SHP77 (cell line): ENCODE results near the gene ETS1.

Experiments used
- DNase-seq, 2 experiments: peaks; one replicate each; lab custom pipeline; 2025; lab: John Stamatoyannopoulos, UW

The ETS1 gene

DNA sequence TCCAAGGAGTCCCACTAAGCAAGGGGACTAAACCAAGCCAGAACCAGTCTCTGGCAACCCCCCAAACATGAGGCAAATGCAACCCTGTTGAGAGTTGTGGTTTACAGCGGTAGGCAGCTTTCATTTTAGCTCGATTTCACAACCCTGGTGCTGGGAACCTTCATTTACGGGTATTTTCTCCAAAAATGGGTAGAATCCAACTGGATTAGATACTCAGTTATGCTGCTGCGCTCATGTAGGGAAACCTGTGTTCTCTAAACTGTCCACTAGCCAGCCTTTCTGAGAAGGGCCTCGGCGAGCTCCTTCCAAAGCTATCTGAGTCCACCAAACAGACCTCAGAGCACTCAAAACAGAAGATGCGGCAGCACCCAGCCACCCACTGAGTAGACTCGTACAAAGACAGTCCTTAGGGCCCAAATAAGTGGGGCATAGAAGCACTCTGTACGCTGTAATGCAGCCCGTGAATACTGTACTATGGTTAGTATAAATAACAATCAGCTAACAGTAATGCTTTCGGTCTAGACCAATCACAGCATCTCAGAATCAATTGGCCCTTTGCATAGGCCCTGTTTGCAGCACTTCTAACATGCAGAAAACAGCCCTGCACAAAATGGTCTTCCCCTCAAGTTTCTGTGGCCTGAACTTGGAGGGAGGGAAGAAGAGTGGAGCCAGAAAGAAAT lies 104.7 kb downstream of the ETS1 start:
- DNase-seq, result no peak

DNA sequence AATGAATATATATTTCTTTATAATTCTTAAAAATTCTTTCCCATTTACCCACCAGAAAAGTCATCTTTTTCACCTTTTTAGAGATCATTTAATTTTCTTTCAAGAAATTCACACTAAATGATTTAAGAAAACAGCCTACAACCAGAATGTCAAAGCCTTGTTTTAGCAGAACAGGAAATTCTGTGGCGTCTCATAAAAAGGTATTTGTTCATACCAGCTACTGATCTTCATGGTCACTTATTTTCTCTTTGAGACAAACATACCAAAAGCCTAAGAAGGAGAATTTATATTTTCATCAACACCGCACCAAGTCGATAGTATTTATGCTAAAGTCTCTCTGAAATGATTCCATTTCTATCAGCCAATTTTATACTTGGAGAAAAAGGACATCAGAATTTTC lies 105.3 kb downstream of the ETS1 start:
- DNase-seq, result no peak

DNA sequence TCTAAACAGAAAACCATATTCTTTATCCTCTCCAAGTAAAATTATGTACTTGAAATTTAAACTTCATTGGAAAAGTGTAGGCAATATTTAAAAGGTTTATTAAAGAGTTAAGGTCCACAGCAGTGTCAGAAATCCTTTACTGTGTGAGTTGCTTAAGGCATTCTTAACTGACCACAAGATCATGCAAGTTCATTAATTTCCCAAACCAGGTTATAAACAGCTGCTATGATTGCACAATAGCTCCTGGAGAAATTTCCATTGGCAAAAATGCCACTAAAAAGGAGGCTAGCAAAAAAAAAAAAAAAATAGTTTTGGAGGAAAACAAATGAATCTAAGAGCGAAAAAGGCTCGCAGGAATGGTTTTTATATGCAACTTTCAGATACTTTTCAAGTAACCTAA lies 106.2 kb downstream of the ETS1 start:
- DNase-seq, result no peak

DNA sequence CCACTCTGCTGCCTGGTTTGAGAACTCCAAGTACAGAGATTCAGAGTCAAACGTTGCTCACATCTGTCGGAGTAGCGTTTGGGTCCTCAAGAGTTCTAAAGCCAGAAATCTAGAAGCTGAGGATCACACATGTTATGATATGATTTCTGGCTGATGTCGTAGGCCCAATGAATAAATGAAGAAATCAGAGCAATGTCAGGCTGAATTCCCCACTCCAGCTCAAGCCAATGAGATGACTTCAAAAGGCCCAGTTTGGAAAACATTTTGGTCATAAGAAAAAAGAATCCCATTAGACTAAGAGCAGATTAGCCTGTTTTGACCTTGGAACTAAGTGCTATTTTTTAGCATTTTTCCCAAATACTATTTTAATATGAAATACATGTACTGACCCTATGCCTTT lies 106.7 kb downstream of the ETS1 start:
- no peak for DNase-seq

DNA sequence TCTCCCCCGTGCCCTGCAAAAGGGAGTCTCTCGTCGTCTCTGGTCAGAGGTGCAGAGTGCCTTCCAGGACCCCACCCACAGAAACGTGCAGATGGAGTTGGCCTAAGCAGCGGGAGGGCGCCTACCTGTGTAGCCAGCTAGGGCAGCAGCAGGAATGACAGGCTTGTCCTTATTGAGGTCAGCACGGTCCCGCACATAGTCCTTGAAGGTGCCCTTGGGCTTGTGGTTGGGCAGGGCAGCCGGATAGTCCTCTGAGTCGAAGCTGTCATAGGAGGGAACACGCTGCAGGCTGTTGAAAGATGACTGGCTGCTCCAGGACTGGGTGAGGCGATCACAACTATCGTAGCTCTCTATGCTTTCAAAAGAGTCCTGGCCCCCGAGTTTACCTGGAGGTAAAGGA lies 107.3 kb downstream of the ETS1 start:
- no peak for DNase-seq

DNA sequence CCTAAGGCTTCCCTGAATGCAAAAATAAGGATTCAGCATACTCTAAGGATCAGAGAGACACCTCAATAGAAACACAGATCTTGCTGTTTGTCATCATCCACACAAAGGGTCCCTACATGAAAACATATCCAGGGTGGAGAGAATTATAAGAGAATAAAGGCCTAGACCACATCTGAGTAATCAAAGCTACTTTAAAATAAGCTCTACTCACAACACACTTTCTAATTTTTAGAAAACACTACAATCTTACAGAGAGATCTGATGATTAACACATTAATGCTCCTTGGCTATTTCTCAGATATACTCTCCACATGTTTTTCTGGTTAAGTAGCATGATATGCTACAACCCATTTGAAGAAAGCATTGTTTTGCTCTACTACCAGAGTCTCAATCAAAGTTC lies 108.2 kb downstream of the ETS1 start:
- DNase-seq, result no peak

DNA sequence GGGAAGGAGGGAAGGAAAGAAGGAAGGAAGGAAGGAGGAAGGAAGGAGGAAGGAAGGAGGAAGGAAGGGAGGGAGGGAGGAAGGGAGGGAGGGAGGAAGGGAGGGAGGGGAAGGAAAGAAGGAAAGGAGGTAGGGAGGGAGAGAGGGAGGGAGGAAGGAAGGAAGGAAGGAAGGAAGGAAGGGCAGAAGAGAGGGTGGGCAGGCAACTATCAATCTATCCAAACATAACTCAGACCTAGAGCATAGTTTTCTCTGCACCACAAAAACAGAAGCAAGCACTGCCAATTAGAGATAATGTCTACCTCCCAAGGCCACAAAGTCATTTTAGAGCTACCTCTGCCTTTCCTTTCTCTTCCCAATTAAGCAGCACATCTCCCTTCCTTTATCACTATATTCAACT lies 109.1 kb downstream of the ETS1 start:
- no peak for DNase-seq

DNA sequence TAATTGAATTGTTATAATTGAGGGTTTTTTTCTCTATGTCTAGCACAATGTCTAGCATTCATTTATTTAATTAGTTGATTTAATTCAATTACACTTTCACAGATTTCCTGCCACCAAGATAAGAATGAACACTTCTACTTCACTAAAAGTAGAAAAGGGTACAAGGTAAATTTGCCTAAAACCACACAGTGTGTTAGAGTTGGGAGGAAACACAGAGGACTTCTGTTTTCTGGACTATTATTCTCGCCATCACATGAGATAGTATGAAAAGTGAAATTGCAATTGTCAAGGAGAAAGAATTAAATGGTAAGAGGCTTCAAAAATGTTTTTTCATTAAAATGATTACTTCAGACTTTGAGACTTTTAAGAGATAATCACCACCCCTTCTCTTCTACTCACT lies 109.5 kb downstream of the ETS1 start:
- DNase-seq, result no peak

DNA sequence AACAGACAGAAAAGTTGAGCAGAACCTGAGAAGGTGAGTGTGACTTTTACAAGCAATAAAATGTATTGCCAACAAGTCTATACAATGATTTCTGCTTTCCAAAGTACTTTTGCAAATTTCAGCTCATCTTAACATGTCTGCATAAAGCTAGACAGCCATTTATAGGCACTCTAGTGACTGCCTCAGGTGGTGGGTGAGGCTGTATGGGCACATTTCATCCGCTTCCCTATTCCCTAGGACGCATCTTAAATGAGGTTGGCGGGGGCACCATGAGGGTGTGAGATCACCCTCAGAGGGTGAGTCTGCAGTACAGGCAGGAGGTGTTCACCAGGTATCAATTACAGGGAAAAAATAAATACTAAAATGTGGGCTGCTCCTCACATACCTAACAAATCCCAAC lies 110.1 kb downstream of the ETS1 start:
- DNase-seq, result no peak

DNA sequence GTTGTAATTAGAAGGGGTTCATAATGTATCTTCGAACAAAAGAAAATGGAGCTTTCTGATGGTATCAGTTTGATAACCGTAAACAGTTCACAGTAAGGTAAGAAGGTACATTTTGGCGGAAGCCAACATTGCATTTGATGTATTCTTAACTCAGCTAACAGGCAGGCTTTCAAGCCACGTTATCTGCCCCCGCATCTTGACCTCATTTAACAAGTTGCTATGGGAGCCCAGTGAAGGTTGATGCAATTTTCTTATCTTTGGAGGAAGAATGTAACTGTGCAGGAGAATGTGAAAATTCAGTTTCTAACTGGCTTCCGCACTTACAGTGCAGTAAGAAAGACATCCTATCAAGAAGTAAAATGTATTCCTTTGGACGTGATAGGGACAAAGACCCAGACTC lies 110.6 kb downstream of the ETS1 start:
- DNase-seq, result no peak

DNA sequence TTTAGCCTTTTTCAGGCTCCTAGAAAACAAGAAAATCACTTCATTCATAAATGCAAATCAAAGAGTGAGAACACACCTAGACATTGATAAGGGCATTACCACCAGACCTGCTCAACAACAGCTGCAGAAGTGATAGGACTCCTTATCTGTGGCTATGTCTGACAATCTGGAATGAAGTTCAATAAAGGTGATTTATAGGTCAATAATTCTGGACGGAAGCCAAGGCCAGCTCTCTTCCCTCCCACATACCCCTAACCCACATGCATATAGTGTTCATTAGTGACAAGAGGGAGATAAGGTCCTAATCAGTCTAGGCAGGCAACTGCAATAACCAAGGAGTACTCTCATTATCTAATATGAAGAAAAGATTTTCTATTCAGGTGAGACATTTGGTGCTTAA lies 111.3 kb downstream of the ETS1 start:
- no peak for DNase-seq

DNA sequence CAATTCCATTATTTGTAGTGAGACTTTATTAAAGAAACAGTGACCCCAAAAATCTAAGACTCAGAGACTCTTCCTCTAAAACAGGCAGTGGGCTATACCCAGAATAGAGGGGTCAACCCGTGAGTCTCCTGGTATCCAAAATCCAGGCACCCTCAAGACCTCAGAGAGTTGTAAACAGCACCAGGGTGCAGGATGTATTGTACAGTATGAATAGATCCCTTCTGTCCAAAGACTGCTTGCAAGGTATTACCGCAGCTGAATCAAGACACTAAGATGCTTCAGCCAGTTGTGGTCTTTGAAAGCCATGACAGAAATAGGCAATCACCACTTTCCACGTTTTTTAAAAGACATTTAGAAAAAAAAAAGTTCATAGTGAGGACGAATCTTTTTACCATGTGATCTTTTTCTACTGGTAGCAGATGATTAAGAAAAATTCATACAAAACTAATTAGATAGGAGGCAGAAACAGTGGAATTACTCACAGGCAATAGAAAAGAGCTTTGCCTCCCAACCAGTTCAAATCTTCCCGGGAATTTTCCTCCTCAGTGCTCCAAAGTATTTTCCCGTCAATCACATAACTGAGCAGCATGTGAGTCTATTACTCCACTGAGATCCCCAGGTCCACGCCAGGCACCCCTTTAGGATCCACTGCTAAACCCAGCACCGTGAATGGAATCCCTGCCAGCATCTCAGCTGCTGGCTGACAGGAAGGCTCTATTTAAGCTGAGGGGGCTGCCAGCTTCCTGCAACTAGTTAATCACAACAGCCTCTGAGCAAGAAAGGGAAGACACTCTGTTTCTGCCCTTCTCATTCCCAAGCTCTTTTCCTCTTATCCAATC lies 113.1 kb downstream of the ETS1 start:
- no peak for DNase-seq

DNA sequence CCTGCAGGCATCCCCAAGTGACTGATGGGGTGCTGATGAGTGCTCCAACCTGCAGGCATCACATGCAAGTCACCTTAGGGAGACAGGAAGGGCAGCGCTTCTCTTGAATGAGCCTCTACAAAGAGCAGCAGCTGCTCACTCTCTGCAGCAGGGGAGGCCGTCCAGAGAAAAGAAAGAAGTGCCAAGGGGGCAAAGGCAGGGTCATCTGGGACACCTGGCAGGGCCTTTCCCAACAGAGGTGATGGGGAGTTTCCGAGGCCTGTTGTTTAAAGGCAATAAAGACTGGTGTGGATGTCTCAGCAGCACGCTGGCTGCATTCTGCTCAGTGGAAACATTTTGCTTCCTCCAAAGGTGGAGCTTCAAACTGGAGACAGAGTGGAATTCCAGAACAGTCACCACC lies 113.7 kb downstream of the ETS1 start:
- peak; percentile 72 for DNase-seq

DNA sequence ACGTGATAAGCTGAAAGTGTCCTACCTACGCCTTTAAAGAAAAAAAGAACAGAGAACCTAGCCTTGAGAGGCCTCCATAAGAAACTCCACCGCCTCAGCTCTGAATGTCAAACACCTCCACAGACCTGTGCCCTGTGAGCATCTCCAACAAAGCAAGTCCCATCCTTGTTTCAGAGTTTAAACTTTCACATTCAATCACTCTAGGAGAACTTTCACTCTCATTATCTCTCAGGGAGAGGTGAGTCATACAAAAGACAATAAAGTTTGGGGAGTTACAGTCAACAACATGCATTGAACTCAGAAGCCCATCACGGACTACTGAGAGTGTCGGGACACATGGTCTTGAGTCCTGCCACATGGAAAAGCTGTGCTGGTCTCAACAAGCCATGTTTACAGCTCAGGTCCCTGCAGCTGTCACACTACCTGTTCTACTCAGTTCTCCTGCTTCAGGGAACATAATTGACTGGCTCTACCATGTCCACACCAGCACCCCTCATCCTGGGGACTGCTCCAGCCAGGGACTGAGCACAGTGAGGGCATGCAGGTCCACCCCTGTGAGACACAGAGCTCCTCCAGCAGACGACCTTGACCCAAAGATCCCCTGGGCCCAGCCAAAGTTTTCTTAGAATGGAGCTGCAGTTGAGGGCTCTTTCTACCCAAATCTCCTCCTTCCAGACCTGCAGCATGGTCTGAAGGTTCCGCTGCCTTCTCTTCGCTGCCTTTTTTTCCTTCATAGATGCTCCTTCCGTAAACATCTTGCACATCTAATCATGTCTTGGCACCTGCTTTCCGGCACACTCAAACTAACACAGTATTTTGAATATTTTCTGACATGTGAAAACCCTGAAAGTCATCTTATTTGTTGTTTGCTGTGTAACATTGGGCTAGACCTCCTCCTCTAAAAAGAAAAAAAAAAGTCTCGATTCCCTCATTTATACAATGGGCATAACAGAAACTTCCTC lies 114.9 kb downstream of the ETS1 start:
- no peak for DNase-seq

DNA sequence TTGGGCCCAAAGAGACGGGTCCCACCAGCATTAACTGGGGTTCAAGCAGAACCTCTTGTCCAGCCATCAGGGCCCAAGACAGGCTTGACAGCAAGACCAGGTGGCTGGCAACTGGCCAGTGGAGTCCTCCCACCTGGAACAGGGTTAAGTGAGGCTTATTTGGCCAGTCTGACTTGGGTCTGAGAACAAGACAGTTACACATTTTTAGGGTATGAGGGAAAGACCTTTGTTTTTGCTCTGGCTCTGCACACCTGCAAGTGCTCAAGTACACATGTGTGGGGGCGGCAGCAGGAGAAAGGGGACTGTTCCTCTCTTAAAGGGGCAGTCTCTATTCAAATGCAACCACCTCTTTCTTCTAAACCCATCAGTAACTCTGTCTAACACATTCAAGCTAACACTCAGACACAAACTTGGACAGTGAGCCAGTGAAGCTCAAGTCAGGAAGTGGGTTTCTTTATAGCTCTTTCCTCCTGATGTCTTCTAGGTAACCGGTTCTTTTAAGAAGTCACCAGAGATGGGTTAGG lies 116.2 kb downstream of the ETS1 start:
- no peak for DNase-seq

DNA sequence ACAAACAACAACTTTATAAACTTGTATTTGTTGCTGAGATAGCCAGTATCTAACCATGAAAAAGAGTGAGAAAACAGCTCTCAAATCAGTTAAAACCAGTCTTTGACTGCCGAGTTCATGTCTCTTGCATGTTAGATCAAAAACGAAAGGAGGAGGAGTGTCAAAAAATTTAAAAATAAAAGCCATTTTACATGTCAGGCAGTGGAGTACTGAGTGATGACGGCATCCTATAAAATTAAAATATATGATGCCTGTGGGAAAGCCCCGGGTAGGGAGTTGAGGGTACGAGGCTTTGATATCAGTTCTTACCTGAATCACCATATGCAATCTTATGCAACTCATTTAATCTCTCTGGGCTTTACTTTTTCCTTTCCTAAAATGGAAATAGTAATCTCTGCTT lies 117.3 kb downstream of the ETS1 start:
- DNase-seq, result no peak

DNA sequence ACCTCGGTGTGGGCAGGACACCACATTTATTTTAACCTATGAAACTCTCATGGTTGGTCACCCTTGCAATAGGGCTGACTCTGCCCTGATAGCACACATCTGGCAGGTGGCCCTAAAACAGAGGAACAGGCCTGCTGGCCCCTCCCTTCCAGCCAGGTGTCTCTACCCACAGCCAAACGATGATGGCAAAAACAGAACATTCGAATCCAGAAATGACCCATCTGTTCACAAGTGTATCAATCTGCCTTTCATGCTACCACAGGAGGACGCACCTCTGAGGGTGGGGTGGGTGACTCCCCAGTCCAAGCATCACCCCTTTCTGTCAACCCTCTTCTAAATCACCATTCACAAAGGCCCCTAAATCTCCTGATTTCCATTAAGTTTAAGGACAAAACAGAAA lies 118.1 kb downstream of the ETS1 start:
- no peak for DNase-seq

DNA sequence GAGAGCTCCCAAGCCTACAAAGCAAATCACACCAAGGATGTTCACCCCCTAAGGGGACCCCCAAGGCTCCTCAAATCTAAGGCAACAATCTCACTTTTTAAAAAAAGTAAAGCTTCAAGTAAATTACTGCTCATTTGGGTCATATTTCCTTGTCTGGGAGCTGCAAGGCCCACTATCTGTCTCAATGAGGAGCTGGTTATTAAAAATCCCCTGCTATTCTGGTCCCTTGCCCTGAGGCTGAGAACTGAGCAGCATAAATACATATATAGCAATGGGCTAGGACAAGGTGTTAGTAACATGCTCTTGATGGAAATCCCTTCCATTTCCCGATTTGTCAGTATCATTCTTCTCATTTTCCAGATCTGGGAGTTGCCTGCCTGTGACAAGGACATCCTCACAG lies 119.2 kb downstream of the ETS1 start:
- DNase-seq, result no peak

DNA sequence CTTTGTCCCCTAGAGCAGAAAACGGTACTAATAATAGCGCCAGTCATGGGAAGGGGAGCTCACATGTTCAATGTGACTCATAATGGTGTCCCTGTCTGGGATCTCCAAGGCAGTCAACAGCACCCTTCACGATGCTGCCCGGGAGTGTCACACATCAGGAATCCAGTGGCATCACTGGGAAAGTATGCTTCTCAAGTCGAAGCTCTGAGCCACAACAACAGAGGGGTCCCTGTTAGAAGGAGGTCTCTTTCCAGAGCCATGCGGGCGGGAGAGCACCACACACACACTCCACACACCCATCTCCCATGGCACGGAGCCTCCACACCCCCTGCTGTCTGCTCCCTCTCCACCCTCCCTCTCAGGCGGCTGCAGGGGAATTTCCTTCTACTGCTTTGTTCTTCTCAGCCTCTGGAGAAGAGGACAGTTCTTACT lies 119.7 kb downstream of the ETS1 start:
- no peak for DNase-seq

DNA sequence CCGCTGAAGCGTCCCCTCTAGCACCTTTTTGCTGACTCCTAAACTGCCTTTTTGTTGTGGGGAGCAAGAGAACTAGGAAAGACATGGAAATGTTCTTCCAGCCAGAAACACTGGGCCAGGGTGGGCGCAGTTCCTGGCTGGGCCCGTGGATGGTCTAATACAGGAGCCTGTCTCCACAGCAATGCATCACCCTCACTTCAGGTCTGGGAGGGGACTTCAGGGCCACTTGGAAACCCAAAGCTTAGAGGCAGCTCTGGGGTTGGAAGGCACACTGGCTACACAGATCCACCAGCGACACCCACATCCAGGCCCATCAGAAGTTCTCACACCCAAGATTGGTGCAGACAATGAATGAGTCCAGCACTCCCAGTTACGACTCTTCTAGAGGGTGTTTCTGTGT lies 120.3 kb downstream of the ETS1 start:
- no peak for DNase-seq

DNA sequence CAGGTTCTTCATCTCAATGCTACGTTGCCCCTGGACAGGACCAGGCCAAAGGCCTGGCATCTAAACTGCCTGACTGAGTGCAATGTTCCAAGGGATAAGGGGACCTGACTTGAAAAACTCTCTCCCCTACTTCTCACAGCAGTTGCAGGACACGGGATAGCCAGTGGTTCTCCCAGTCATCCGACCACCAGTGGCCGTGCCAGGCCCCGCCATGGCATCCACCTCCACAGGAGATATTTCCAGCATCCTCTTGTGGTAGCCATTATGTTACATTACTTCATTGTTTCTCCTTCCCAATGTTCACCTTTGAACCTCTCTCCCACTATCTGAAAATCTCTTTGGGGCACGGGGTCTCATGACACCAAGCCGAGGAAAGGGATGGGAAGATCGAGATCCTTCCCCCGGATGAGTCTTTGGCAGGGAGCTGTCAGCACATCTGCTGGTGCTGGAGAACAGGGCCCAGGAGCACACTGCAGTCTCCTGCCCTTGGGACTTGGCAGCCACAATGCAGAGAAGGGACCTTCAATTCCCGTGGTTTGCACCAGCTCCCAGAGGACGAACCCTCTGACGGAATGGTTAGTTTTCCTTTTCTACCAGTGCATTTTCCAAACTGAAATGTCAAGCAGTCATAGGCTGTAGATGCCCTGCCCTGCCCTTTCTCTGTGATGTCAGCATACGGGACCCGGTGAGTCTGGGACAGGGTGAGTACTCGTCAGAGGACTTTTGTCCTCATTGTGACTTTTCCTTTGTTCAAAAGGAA lies 121.2 kb downstream of the ETS1 start:
- no peak for DNase-seq

DNA sequence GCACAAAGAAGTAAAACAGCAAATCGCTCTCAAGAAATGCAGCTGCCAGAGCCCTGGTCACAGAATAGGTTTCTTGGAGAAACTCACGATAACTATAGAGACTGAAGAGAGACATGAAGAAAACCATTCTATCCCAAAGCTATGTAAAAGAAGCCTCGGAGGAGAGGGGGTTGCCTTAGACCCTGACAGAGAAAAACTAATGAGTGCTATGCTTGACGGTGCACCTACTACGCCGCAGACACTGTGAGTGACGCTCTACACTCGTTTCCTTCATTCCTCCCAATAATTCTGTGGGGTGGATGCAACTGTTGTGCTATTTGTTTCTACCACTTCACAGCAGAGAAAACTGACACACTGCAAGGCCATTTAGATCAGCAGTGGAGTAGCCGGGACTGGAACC lies 121.8 kb downstream of the ETS1 start:
- no peak for DNase-seq
